ENCODE measurements around the gene FBXL2. TPM values are rescaled to one million over a fixed set of nuclear protein-coding genes. Genes with fewer than 3 reads are reported as not detected.
A peak's percentile ranks its signal among the peaks of the same experiment; 100 is the strongest.

FBXL2 gene
- total RNA-seq, 4 donors from 2014 or later, result 9.3 to 14.4 (median 12.2) TPM

DNA sequence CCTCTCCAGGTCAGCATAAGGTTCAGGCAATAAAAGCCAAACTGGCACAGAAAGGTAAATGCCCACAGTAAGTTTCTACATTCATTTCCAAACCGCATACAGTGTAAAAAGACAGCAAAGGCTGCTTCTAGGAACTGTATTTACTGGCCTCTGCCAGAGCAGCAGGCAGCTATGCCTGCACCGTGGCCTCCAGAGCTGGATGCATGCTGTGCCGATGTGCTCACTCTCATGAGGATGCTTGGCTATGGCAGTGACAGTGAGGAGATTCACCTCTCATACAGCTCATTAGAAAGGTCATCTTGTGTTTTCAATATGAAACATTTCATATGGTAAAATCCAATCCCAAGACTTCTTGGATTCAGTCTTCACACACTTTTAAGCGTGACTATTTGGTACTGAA, 112.7 kb downstream of the FBXL2 start:
- Histone ChIP-seq H3K27me3 (no peaks in the 10 kb centered on the region), H3K4me3 (no peak overlapping the region), H3K36me3 (peaks cover 0 to 97% of the 10 kb centered on the region in 2 donors), H3K9me3 (no peaks in the 10 kb centered on the region), H3K4me1 (peaks cover 0 to 15% (median 0%) of the 10 kb centered on the region in 3 donors), H3K27ac (no peak overlapping the region)
- TF ChIP-seq CTCF (IDR thresholded peaks at IDR 0.05), result no peak
- ATAC-seq, result no peak
- 57 to 84% methylated on average over 3 to 4 of the region's 4 CpGs for WGBS, 2 donors (ENCODE audit: low coverage in 1 of 2)

DNA sequence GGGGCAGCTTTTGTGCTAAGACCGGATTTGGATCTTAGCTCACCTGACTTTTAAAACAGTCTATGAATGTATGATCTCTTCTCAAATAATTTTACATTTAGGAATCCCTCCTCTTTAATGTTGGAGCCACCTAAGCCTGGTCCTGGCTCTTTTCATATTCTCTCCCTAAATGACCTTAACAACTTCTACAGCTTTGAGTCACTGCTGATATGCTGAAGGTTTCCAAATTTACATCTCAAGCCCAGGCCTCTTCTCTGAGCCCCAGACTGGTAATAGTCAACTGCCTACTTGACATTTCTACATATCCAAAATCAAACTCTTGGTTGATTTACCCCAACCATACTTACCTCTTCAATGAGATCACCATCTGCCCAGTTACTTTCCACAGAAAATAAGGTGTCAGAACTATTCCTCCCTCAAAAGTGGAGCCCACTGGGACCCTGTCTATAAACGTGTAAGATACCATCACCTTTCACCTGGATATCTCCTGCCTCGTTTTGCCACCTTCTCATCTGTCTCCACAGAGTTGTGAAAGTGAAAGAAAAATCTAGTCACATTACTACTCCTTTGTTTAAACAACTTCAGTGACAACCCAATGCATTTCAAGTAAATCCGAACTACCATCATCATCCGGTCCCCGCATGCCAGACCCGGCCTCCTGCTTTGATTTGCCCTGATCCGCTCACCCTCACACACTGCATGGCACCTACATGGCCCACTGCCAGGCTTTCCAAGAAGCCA, 114.2 kb downstream of the FBXL2 start:
- no peaks in the 10 kb centered on the region for H3K27me3 ChIP-seq
- no peak for TF ChIP-seq POLR2AphosphoS5 (IDR thresholded peaks at IDR 0.05)
- no peak for TF ChIP-seq CTCF (IDR thresholded peaks at IDR 0.05)
- no peak for TF ChIP-seq POLR2A (IDR thresholded peaks at IDR 0.05)
- no peak for TF ChIP-seq EP300 (IDR thresholded peaks at IDR 0.05)
- ATAC-seq, result no peak
- 71 to 89% methylated on average over 4 to 8 of the region's 8 CpGs for WGBS, 2 donors (ENCODE audit: low coverage in 1 of 2)
- H3K27ac ChIP-seq, result peak overlapping the region in 1 of 4 donors; percentile 9
- H3K9me3 ChIP-seq, result no peaks in the 10 kb centered on the region
- H3K4me3 ChIP-seq, result no peak overlapping the region
- H3K4me1 ChIP-seq, result peaks cover 0 to 15% (median 0%) of the 10 kb centered on the region in 3 donors
- peaks cover 0 to 97% of the 10 kb centered on the region in 2 donors for H3K36me3 ChIP-seq

DNA sequence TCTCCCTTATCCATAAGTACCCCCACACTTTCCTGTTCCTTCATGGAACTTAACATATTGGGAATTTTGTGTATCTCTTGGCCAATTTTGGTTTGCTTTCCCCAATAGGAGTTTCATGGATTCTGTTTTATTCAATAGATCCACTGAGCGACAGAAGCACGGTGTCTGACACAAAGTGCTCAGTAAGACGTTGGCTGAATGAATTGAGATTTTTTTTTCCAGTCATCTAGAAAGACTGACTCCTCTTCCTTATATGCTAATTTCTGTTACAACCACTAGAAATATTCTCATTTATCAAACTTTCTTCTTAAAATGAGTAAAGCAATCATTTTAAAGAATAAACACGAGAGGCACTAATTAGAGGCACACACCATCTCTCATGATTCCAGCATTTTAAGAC, 114.9 kb downstream of the FBXL2 start:
- Histone ChIP-seq H3K27ac (peak overlapping the region in 1 of 4 donors; percentile 9), H3K36me3 (peaks cover 0 to 97% of the 10 kb centered on the region in 2 donors)
- 73 to 89% methylated on average over 4 of the region's 4 CpGs for WGBS, 2 donors (ENCODE audit: low coverage in 1 of 2)

DNA sequence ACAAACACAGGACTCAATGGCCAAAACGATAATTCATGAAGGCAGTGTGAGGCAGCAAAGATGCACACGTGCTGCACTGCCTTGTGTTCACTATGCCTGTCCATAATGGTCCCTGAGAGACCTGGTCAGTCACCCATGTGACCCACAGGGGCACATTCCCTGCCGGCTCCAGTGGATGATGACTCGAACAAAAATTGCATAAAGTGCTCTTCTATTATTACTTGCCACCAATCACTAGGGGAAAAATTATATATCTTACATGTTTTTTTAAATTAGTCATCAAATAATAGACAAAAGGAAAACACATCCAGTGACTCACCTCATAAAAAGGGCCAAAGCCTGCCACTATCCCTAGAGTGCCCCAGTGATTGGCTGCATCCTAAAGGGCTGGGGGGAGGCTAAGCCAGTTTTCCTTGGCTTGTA, 115.5 kb downstream of the FBXL2 start:
- Histone ChIP-seq H3K27ac (no peak overlapping the region), H3K9me3 (no peaks in the 10 kb centered on the region), H3K4me3 (no peak overlapping the region), H3K27me3 (no peaks in the 10 kb centered on the region), H3K4me1 (peaks cover 0 to 15% (median 0%) of the 10 kb centered on the region in 3 donors), H3K36me3 (peaks cover 0 to 97% of the 10 kb centered on the region in 2 donors)
- 38 to 63% methylated on average over 4 of the region's 4 CpGs for WGBS, 2 donors (ENCODE audit: low coverage in 1 of 2)
- peak; percentile 39 for ATAC-seq
- no peak for TF ChIP-seq POLR2A (IDR thresholded peaks at IDR 0.05)
- TF ChIP-seq CTCF (IDR thresholded peaks at IDR 0.05), result no peak
- TF ChIP-seq EP300 (IDR thresholded peaks at IDR 0.05), result no peak
- TF ChIP-seq POLR2AphosphoS5 (IDR thresholded peaks at IDR 0.05), result no peak

More for the DNA sequence above, 114.9 kb downstream of the FBXL2 start:
- Histone ChIP-seq H3K4me1 (peaks cover 0 to 15% (median 0%) of the 10 kb centered on the region in 3 donors), H3K9me3 (no peaks in the 10 kb centered on the region), H3K27me3 (no peaks in the 10 kb centered on the region), H3K4me3 (no peak overlapping the region)
- ATAC-seq, result no peak
- TF ChIP-seq POLR2A (IDR thresholded peaks at IDR 0.05) (no peak), CTCF (IDR thresholded peaks at IDR 0.05) (no peak), EP300 (IDR thresholded peaks at IDR 0.05) (no peak), POLR2AphosphoS5 (IDR thresholded peaks at IDR 0.05) (no peak)
